GM23338 (cell line): ENCODE measurements around the gene ANKRD22. TPM values are rescaled to one million over a fixed set of nuclear protein-coding genes. Genes with fewer than 3 reads are reported as not detected.

Experiments
- ATAC-seq: fragments of 200-7000 bp; cut with Tn5 transposase; 3 replicates; pipeline ENCODE4 v1.9.1; 2020
- DNase-seq: peaks from one replicate; pipeline ENCODE4 v3.0.0-alpha.2; 2015; ENCODE audit warnings: low spot score
- H2AFZ ChIP-seq: fragments of 200-600 bp; sonication (generic); 2 replicates; pipeline ENCODE4 v1.8.0; 2016; ENCODE audit warnings: antibody characterized with exemption, mild to moderate bottlenecking, moderate library complexity
- H3F3A ChIP-seq: fragments of 200-600 bp; sonication (generic); replicated peaks from 2 replicates; pipeline ENCODE4 v1.8.0; 2017; ENCODE audit warnings: antibody characterized with exemption, mixed run types, low read depth
- H3K27ac ChIP-seq: fragments of 200-600 bp; sonication (generic); 2 replicates; pipeline ENCODE4 v1.6.1; 2016; ENCODE audit warnings: low read depth
- H3K27me3 ChIP-seq: fragments of 200-600 bp; sonication (generic); 2 replicates; pipeline ENCODE4 v1.8.0; 2016; ENCODE audit warnings: mild to moderate bottlenecking, mixed run types, moderate library complexity; ENCODE audit not compliant: insufficient read depth
- H3K36me3 ChIP-seq: fragments of 200-600 bp; sonication (generic); 2 replicates; pipeline ENCODE4 v1.8.0; 2016; ENCODE audit warnings: mild to moderate bottlenecking; ENCODE audit not compliant: insufficient read depth
- H3K4me1 ChIP-seq: fragments of 200-600 bp; sonication (generic); 2 replicates; pipeline ENCODE4 v1.8.0; 2016; ENCODE audit warnings: mild to moderate bottlenecking, moderate library complexity; ENCODE audit not compliant: insufficient read depth
- H3K4me2 ChIP-seq: fragments of 200-600 bp; sonication (generic); 2 replicates; pipeline ENCODE4 v1.7.1; 2017; ENCODE audit warnings: mixed run types
- H3K4me3 ChIP-seq: fragments of 200-600 bp; sonication (generic); 2 replicates; pipeline ENCODE4 v1.6.1; 2016; ENCODE audit warnings: mixed run types
- H3K79me2 ChIP-seq: fragments of 200-600 bp; sonication (generic); replicated peaks from 2 replicates; pipeline ENCODE4 v1.8.0; 2017; ENCODE audit warnings: mild to moderate bottlenecking; ENCODE audit not compliant: insufficient read depth
- H3K9me2 ChIP-seq: fragments of 200-600 bp; sonication (generic); 2 replicates; pipeline ENCODE4 v1.8.0; 2017; ENCODE audit not compliant: insufficient read depth
- H4K20me1 ChIP-seq: fragments of 200-600 bp; sonication (generic); replicated peaks from 2 replicates; pipeline ENCODE4 v1.8.0; 2017; ENCODE audit warnings: mild to moderate bottlenecking; ENCODE audit not compliant: insufficient read depth
- H3K27ac Mint-ChIP-seq: 2 replicates; pipeline ENCODE4 v1.8.0; 2020; ENCODE audit warnings: inconsistent platforms, mild to moderate bottlenecking, moderate library complexity, mixed read lengths
- H3K27me3 Mint-ChIP-seq: 3 replicates; pipeline ENCODE4 v1.8.0; 2022; ENCODE audit warnings: low read depth, mild to moderate bottlenecking, moderate library complexity, mixed read lengths, inconsistent platforms; ENCODE audit not compliant: insufficient read depth, poor library complexity
- H3K36me3 Mint-ChIP-seq: 3 replicates; pipeline ENCODE4 v1.8.0; 2021; ENCODE audit warnings: low read depth, mild to moderate bottlenecking, inconsistent platforms, moderate library complexity, mixed read lengths
- H3K4me1 Mint-ChIP-seq: 3 replicates; pipeline ENCODE4 v1.8.0; 2020; ENCODE audit warnings: mild to moderate bottlenecking, inconsistent platforms, mixed read lengths
- H3K4me3 Mint-ChIP-seq: 3 replicates; pipeline ENCODE4 v1.8.0; 2021; ENCODE audit warnings: moderate library complexity, mild to moderate bottlenecking, inconsistent platforms, mixed read lengths
- H3K9me3 Mint-ChIP-seq: 3 replicates; pipeline ENCODE4 v1.8.0; 2020; ENCODE audit warnings: moderate library complexity, mild to moderate bottlenecking, inconsistent platforms, mixed read lengths
- CTCF ChIP-seq, 2 experiments: fragments of 200-600 bp in 1 of 2; sonication (generic) in 1 of 2; conservative IDR thresholded peaks; 2 replicates each; pipeline versions ENCODE4 v1.5.1 to v1.6.1; 2016 to 2017; ENCODE audit warnings: antibody characterized with exemption in 2 of 2, low read depth in 2 of 2, mild to moderate bottlenecking in 2 of 2, moderate library complexity in 1 of 2
- EZH2 ChIP-seq: fragments of 200-600 bp; sonication (generic); IDR thresholded peaks from one replicate; pipeline ENCODE4 v1.8.0; 2017; ENCODE audit warnings: antibody characterized with exemption, mild to moderate bottlenecking, low read depth; ENCODE audit not compliant: unreplicated experiment
- EZH2phosphoT487 ChIP-seq: fragments of 200-600 bp; sonication (generic); IDR thresholded peaks from one replicate; pipeline ENCODE4 v1.8.1; 2018; ENCODE audit warnings: antibody characterized with exemption; ENCODE audit not compliant: unreplicated experiment
- JUNB ChIP-seq: IDR thresholded peaks from one replicate; pipeline ENCODE4 v1.6.1; 2016; ENCODE audit warnings: antibody characterized with exemption; ENCODE audit not compliant: unreplicated experiment
- NANOG ChIP-seq: IDR thresholded peaks from 2 replicates; pipeline ENCODE4 v1.6.1; 2016; ENCODE audit warnings: antibody characterized with exemption, borderline replicate concordance
- POLR2AphosphoS5 ChIP-seq: IDR thresholded peaks from 2 replicates; pipeline ENCODE4 v1.6.1; 2016; ENCODE audit warnings: antibody characterized with exemption, low read depth
- REST ChIP-seq: IDR thresholded peaks from one replicate; pipeline ENCODE4 v1.6.1; 2018; ENCODE audit warnings: antibody characterized with exemption; ENCODE audit not compliant: unreplicated experiment
- STAT1 ChIP-seq: IDR thresholded peaks from one replicate; pipeline ENCODE4 v1.6.1; 2016; ENCODE audit warnings: antibody characterized with exemption; ENCODE audit not compliant: unreplicated experiment
- ZNF114 ChIP-seq: fragments of 250-450 bp; sonication (Bioruptor Pico); IDR thresholded peaks from 2 replicates; pipeline ENCODE4 v1.5.0; 2020; ENCODE audit warnings: mild to moderate bottlenecking, moderate library complexity
- ZNF331 ChIP-seq: fragments of 250-450 bp; sonication (Bioruptor Pico); IDR thresholded peaks from 2 replicates; pipeline ENCODE4 v1.5.0; 2020; ENCODE audit warnings: low read depth, mild to moderate bottlenecking, moderate library complexity
- ZNF462 ChIP-seq: fragments of 250-450 bp; sonication (Bioruptor Pico); IDR thresholded peaks from 2 replicates; pipeline ENCODE4 v1.5.0; 2020; ENCODE audit warnings: mild to moderate bottlenecking, moderate library complexity
- polyA plus RNA-seq: library from polyadenylated mRNA; unstranded; fragments of >200 nt; fragmentation: Nextera tagmentation; extraction: Ambion mirVana; gene quantifications from 2 replicates; pipeline ENCODE4 v1.2.1, GENCODE V29; 2016
- total RNA-seq: library from RNA; depleted of rRNA; stranded (reverse); fragments of >200 nt; shearing (Covaris generic); gene quantifications from 2 replicates; pipeline ENCODE4 v1.2.3, GENCODE V29; 2014

ANKRD22 gene
- total and polyA plus RNA-seq, 2 experiments from 2014 or later = not detected

GRCh38 chr10:88827671-88828070 lies 24.0 kb downstream of the ANKRD22 start:
- Mint-ChIP-seq H3K4me1 (no peaks in the 10 kb centered on the region; the same call in 2 of the 3 replicates), H3K27ac (no peak overlapping the region), H3K27me3 (no peaks in the 10 kb centered on the region), H3K9me3 (no peaks in the 10 kb centered on the region), H3K4me3 (no peak overlapping the region), H3K36me3 (no peaks in the 10 kb centered on the region)
- Histone ChIP-seq H3K4me3 (no peak overlapping the region), H4K20me1 (no peaks in the 10 kb centered on the region), H3K36me3 (no peaks in the 10 kb centered on the region), H3K9me2 (no peaks in the 10 kb centered on the region), H3K27me3 (no peaks in the 10 kb centered on the region), H3F3A (no peaks in the 10 kb centered on the region), H3K79me2 (no peaks in the 10 kb centered on the region), H2AFZ (no peak overlapping the region), H3K27ac (no peak overlapping the region), H3K4me1 (no peaks in the 10 kb centered on the region), H3K4me2 (no peak overlapping the region)
- DNase-seq (no peak), ATAC-seq (no peak)
- TF ChIP-seq CTCF (conservative IDR thresholded peaks at IDR 0.05; ENCODE audit: low read depth in 2 of 2) (no peak), ZNF462 (CRISPR knock-in tag) (no peak), STAT1 (no peak), NANOG (no peak), JUNB (no peak), EZH2 (no peak), EZH2phosphoT487 (no peak), REST (no peak), POLR2AphosphoS5 (no peak), ZNF331 (CRISPR knock-in tag) (no peak), ZNF114 (no peak)
